Prostate gland (tissue), 2 donors: ENCODE results near the gene FOXF1. TPM values are rescaled to one million over a fixed set of nuclear protein-coding genes. Genes with fewer than 3 reads are reported as not detected.
A peak's percentile ranks its signal among the peaks of the same experiment; 100 is the strongest.

ENCODE experiments used
- DNase-seq: peaks from one replicate; pipeline ENCODE4 v3.0.0-alpha.2; 2019; ENCODE audit warnings: low spot score
- H3K27ac ChIP-seq, 2 donors: fragments of 200-600 bp; sonication (generic); 2 replicates each; pipeline ENCODE4 v1.5.1; 2017 to 2019
- H3K27me3 ChIP-seq: fragments of 200-600 bp; sonication (generic); replicated peaks from 2 replicates; pipeline ENCODE4 v1.5.1; 2019; ENCODE audit not compliant: insufficient read depth
- H3K36me3 ChIP-seq, 2 donors: fragments of 200-600 bp; sonication (generic); 1 replicate in 1 of 2; 2 replicates in 1 of 2; pipeline versions ENCODE4 v1.5.1 to v1.8.1; 2017 to 2019
- H3K4me1 ChIP-seq: fragments of 200-600 bp; sonication (generic); replicated peaks from 2 replicates; pipeline ENCODE4 v1.5.1; 2019
- H3K4me3 ChIP-seq, 2 donors: fragments of 200-600 bp; sonication (generic); 2 replicates each; pipeline ENCODE4 v1.5.1; 2017 to 2019
- H3K9me3 ChIP-seq: fragments of 200-600 bp; sonication (generic); 2 replicates; pipeline ENCODE4 v1.5.1; 2017
- CTCF ChIP-seq, 4 experiments: fragments of 200-600 bp in 2 of 4; fragments of 450-650 bp in 2 of 4; sonication (generic) in 2 of 4; IDR thresholded peaks; 1 replicate in 3 of 4; 2 replicates in 1 of 4; pipeline ENCODE4 v1.5.1; 2016 to 2019; ENCODE audit warnings: antibody characterized with exemption in 4 of 4, mild to moderate bottlenecking in 2 of 4, moderate library complexity in 2 of 4
- POLR2A ChIP-seq: fragments of 450-650 bp; IDR thresholded peaks from one replicate; pipeline ENCODE4 v1.6.1; 2016; ENCODE audit warnings: antibody characterized with exemption, mild to moderate bottlenecking
- POLR2AphosphoS5 ChIP-seq: sonication (generic); formaldehyde crosslinking; IDR thresholded peaks from one replicate; pipeline ENCODE4 v1.6.1; 2017; ENCODE audit warnings: antibody characterized with exemption
- WGBS: methylation state at CpG from one replicate; pipeline ENCODE4 v1.1.5; 2018; 5-methylcytosine and 5-hydroxymethylcytosine counted together
- intact Hi-C: fragments of 100-400 bp; cut with DNase I; formaldehyde crosslinking; loops from one replicate; pipeline ENCODE4 v1.14.2; 2022
- total RNA-seq, 2 donors: library from RNA; depleted of rRNA; stranded (reverse); fragments of >200 nt; gene quantifications; one replicate each; pipeline ENCODE4 v1.1.0, GENCODE V29; 2016

FOXF1 gene
- total RNA-seq, 2 donors from 2014 or later = 5.3 to 6.9 TPM

- no peaks in the 10 kb centered on the region for H3K4me1 ChIP-seq
- H3K4me3 ChIP-seq = no peak overlapping the region
- H3K9me3 ChIP-seq = no peaks in the 10 kb centered on the region
- H3K27me3 ChIP-seq = no peaks in the 10 kb centered on the region
- WGBS = 96% methylated on average over 5 of the region's 5 CpGs
- TF ChIP-seq POLR2A = no peak
- no peak for TF ChIP-seq CTCF (IDR thresholded peaks at IDR 0.05)
- TF ChIP-seq POLR2AphosphoS5 = no peak
- intact Hi-C loops = no loop called here
- no peak overlapping the region for H3K27ac ChIP-seq
- DNase-seq = no peak
- no peaks in the 10 kb centered on the region for H3K36me3 ChIP-seq
Observed at GRCh38 chr16:86472366-86472765, 38.0 kb upstream of the FOXF1 start.

- peaks cover 2% of the 10 kb centered on the region for H3K27me3 ChIP-seq
- intact Hi-C loops = no loop called here
- no peaks in the 10 kb centered on the region for H3K4me1 ChIP-seq
- H3K27ac ChIP-seq = no peak overlapping the region
- 25% methylated on average over 11 of the region's 11 CpGs for WGBS
- H3K4me3 ChIP-seq = no peak overlapping the region
- no peak for DNase-seq
- no peaks in the 10 kb centered on the region for H3K36me3 ChIP-seq
- no peaks in the 10 kb centered on the region for H3K9me3 ChIP-seq
- TF ChIP-seq POLR2A (no peak), POLR2AphosphoS5 (no peak), CTCF (IDR thresholded peaks at IDR 0.05) (no peak)
Observed at GRCh38 chr16:86476956-86477534, 33.3 kb upstream of the FOXF1 start.

GRCh38 chr16:86477642-86478041, 32.7 kb upstream of the FOXF1 start:
- TF ChIP-seq CTCF (IDR thresholded peaks at IDR 0.05) = no peak
- no peak for TF ChIP-seq POLR2AphosphoS5
- no peak for TF ChIP-seq POLR2A
- Histone ChIP-seq H3K4me1 (no peaks in the 10 kb centered on the region), H3K36me3 (no peaks in the 10 kb centered on the region), H3K27me3 (peaks cover 2% of the 10 kb centered on the region), H3K9me3 (no peaks in the 10 kb centered on the region), H3K4me3 (no peak overlapping the region), H3K27ac (no peak overlapping the region)
- no peak for DNase-seq
- WGBS = 34% methylated on average over 5 of the region's 5 CpGs
- intact Hi-C loops = no loop called here

- Histone ChIP-seq H3K4me1 (no peaks in the 10 kb centered on the region), H3K27ac (no peak overlapping the region), H3K9me3 (no peaks in the 10 kb centered on the region), H3K36me3 (no peaks in the 10 kb centered on the region), H3K27me3 (peaks cover 2% of the 10 kb centered on the region), H3K4me3 (no peak overlapping the region)
- TF ChIP-seq POLR2A = no peak
- no peak for TF ChIP-seq POLR2AphosphoS5
- TF ChIP-seq CTCF (IDR thresholded peaks at IDR 0.05) = no peak
- DNase-seq = no peak
- intact Hi-C loops = no loop called here
Observed at GRCh38 chr16:86478779-86479178, 31.5 kb upstream of the FOXF1 start.

GRCh38 chr16:86479419-86479818, 30.9 kb upstream of the FOXF1 start:
- Histone ChIP-seq H3K9me3 (no peaks in the 10 kb centered on the region), H3K4me3 (no peak overlapping the region), H3K4me1 (no peaks in the 10 kb centered on the region), H3K27ac (peak overlapping the region; percentile 26 to 53), H3K36me3 (no peaks in the 10 kb centered on the region), H3K27me3 (peaks cover 2% of the 10 kb centered on the region)
- TF ChIP-seq CTCF (IDR thresholded peaks at IDR 0.05) = no peak
- no peak for TF ChIP-seq POLR2A
- no peak for TF ChIP-seq POLR2AphosphoS5
- no peak for DNase-seq
- intact Hi-C loops = no loop called here
- 23% methylated on average over 9 of the region's 9 CpGs for WGBS
